Endothelial cell of umbilical vein (primary cell): ENCODE results near the gene ABLIM2.

Experiments used
- CTCF ChIP-seq, 2 donors: IDR thresholded peaks; 1 replicate in 1 of 2; 2 replicates in 1 of 2; pipeline ENCODE4 v1.5.1; 2011; ENCODE audit warnings: low read length in 2 of 2, mild to moderate bottlenecking in 2 of 2, moderate library complexity in 2 of 2, control low read depth in 1 of 2, inconsistent platforms in 1 of 2, low read depth in 1 of 2; ENCODE audit not compliant: insufficient read depth in 1 of 2; ENCODE audit errors: extremely low read depth in 1 of 2
- EZH2 ChIP-seq: IDR thresholded peaks from 2 replicates; pipeline ENCODE4 v1.6.1; 2012; ENCODE audit warnings: borderline replicate concordance, low read depth, mild to moderate bottlenecking, moderate library complexity, low read length, inconsistent platforms; ENCODE audit not compliant: severe bottlenecking
- JUN ChIP-seq: IDR thresholded peaks from 2 replicates; pipeline ENCODE4 v1.6.1; 2011; ENCODE audit warnings: borderline replicate concordance, low read depth; ENCODE audit not compliant: insufficient read length, insufficient read depth
- MAX ChIP-seq: IDR thresholded peaks from 2 replicates; pipeline ENCODE4 v1.6.1; 2011; ENCODE audit not compliant: insufficient read depth, insufficient read length
- POLR2A ChIP-seq: IDR thresholded peaks from 2 replicates; pipeline ENCODE4 v1.6.1; 2012; ENCODE audit warnings: low read depth, mild to moderate bottlenecking, control low read depth, low read length
- POLR2AphosphoS5 ChIP-seq: IDR thresholded peaks from 2 replicates; pipeline ENCODE4 v1.6.1; 2012; ENCODE audit warnings: low read depth, mild to moderate bottlenecking, control low read depth, low read length, moderate library complexity; ENCODE audit not compliant: insufficient read depth

DNA sequence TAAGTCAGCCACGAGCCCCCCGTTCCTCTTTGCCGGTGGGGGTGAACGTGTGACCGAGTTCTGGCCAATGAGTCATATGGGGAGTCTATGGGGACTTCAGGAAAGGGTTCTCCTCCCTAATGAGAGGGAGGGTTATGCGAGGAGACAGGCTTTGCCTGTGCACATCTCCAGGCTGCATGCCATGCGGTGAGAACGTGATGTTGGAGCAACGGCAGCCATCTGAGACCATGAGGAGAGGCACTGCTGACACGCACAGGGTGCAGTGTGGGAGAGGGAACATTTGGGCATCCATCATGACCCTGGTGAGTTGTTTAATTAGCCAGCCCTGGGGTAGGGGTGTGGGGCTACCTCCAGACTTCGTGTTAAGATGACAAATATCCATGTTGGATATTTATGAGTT lies 55.8 kb downstream of the ABLIM2 start:
- TF ChIP-seq POLR2A (no peak), CTCF (IDR thresholded peaks at IDR 0.05; ENCODE audit: extremely low read depth in 1 of 2, insufficient read depth in 1 of 2, low read depth in 1 of 2, low read length in 2 of 2) (no peak), EZH2 (no peak), POLR2AphosphoS5 (no peak), MAX (no peak), JUN (no peak)
